NOMO-1 (cell line): ENCODE measurements around the gene FAM98B.

Source experiments
- DNase-seq, 2 experiments: peaks; one replicate each; lab custom pipeline; 2025; ENCODE audit not compliant: unreplicated experiment in 2 of 2; lab: John Stamatoyannopoulos, UW

FAM98B gene

DNA sequence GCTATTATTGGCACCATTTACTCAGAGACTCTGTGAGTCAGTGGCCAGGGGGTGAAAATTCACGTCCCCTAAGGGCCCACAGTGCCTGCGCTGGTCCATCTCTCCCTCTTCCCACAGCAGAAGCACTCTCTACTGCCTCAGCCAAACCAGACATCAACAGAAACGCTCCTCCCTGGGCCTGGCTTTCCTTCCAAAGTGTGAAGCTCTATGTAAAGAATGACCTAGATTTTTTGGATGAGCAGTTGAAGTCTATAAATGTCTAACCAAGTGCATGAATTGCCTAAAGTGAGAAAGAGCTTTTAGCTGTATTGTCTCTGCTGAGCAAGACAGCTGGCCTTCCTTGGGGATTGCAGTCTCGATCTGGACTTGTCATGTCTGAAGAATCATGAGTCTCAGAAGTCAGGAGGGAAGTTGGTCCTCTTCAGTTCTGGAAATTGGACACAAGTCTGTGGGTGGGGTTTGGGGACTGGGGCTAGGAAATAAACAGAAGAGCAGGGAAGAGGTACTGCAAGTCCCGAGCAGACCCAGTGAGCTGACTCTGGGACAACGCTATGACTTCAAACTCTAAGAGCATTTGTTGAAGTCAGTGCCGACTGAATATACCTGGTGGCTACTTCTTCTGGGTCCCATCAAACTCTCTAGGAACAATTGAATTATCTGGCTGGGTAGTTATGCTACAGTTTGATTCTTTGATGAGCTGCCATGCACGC lies 81.7 kb downstream of the FAM98B start:
- DNase-seq, result no peak

DNA sequence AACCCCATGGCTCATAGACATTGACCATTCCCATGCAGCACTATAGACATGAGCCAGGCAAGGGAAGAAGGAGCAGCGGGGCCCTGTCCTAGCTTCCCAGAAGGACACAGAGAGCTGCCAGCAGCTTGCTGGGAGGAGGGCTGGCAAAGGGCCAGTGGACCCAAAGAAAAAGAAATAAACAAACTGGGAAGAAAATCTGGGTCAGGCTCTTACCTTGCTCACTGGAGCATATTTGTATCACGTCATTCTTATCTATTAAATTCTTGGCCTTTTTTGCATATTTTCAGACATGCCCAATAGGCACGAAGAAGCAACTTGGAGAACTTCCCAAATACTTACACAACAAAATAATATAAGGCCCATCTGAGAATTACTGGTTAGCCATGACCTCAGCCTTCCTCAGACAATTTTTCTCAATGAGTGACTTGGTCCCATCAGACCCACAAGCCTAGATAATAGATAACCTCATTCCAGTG lies 82.3 kb downstream of the FAM98B start:
- no peak for DNase-seq
